Smooth muscle cell of trachea (primary cell): ENCODE results near the gene MID2. TPM values are rescaled to one million over a fixed set of nuclear protein-coding genes. Genes with fewer than 3 reads are reported as not detected.

Experiments used
- total RNA-seq: library from RNA; depleted of rRNA; stranded (reverse); fragments of >200 nt; gene quantifications from 2 replicates; pipeline ENCODE4 v1.2.1, GENCODE V29; 2014

Gene MID2
- 4.3 and 4.8 TPM in 2 replicates for total RNA-seq

DNA sequence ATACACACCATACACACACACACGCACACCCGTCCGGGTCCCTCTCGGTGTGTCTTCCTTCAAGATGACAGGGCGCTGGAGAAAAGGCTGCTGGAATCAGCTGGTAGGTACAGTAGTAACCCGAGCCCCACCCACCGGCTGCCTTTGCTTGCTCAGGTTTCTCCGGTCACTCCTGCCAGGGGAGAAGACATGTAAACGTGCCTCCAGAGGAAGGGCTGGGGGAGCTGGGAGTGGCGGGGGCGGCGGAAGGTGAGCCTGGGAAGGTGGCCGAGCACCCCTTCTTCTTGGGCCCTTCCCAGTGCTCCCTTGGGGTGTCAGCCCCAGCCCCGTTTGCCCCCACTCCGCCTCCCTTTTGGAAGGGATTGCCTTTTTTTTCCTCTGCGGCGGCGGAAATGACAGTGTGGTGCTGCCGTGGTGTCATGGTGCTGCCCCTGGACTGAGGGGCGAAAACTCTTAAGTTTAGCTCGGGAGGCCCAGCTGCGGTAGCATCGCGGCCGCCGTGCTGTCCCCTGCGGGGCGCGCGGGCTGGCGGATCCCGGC lies at the start of gene MID2:
Gene MID2, plus strand, starts transcription at position 169 of the 540 bp plus-strand sequence. CDS start 561 bp downstream, outside the sequence.

DNA sequence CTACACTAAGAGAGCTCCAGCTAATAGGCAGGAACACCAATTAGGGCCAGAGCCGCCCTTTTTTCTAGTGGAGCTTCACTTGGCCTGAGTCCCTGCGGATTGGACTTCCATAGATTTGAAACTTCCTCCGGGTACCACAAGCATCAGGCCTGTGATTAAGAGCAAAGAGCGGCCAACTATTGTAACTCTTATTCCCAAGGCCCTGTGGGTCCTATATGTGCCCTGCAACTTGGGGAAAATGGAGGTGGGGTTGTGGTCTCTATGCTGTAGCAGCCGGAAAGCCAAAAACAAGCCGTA lies 48.2 kb upstream of the MID2 start, which contains the start of gene NCBP2L:
Gene NCBP2L, plus strand, starts transcription at position 198 of the 297 bp plus-strand sequence. CDS start 16,488 bp downstream, outside the sequence.

Other genes starting within 250 kb of the MID2 start
- 33.6 and 49.7 TPM in 2 replicates for gene PRPS1, start 197.4 kb upstream of the MID2 start, total RNA-seq
- 19.5 and 26.1 TPM in 2 replicates for gene TSC22D3, start 50.1 kb upstream of the MID2 start, total RNA-seq
- not detected in 2 replicates for gene NCBP2L, start 48.1 kb upstream of the MID2 start, total RNA-seq
- gene TEX13B, start 156.5 kb downstream of the MID2 start, total RNA-seq = not detected in 2 replicates
- not detected in 2 replicates for gene VSIG1, start 219.2 kb downstream of the MID2 start, total RNA-seq